Glomerular endothelial cell (primary cell): Measurements from ENCODE around the gene PELI3. TPM values are rescaled to one million over a fixed set of nuclear protein-coding genes. Genes with fewer than 3 reads are reported as not detected.
"Not testable (repeated sequence)": the region's sequence is repeated elsewhere in the genome, so short reads cannot be mapped to it uniquely, and the experiment has no call there.

Source experiments
- DNase-seq: peaks from one replicate; pipeline ENCODE4 v3.0.0-alpha.2; 2011; ENCODE audit warnings: low read depth, low spot score; ENCODE audit errors: extremely low read depth
- total RNA-seq: library from RNA; depleted of rRNA; stranded (reverse); fragments of >200 nt; gene quantifications from 2 replicates; pipeline ENCODE4 v1.2.3, GENCODE V29; 2015

The PELI3 gene, protein sequence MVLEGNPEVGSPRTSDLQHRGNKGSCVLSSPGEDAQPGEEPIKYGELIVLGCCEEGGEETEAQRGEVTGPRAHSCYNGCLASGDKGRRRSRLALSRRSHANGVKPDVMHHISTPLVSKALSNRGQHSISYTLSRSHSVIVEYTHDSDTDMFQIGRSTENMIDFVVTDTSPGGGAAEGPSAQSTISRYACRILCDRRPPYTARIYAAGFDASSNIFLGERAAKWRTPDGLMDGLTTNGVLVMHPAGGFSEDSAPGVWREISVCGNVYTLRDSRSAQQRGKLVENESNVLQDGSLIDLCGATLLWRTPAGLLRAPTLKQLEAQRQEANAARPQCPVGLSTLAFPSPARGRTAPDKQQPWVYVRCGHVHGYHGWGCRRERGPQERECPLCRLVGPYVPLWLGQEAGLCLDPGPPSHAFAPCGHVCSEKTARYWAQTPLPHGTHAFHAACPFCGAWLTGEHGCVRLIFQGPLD
- total RNA-seq, result 4.7 and 4.8 TPM in 2 replicates

DNA sequence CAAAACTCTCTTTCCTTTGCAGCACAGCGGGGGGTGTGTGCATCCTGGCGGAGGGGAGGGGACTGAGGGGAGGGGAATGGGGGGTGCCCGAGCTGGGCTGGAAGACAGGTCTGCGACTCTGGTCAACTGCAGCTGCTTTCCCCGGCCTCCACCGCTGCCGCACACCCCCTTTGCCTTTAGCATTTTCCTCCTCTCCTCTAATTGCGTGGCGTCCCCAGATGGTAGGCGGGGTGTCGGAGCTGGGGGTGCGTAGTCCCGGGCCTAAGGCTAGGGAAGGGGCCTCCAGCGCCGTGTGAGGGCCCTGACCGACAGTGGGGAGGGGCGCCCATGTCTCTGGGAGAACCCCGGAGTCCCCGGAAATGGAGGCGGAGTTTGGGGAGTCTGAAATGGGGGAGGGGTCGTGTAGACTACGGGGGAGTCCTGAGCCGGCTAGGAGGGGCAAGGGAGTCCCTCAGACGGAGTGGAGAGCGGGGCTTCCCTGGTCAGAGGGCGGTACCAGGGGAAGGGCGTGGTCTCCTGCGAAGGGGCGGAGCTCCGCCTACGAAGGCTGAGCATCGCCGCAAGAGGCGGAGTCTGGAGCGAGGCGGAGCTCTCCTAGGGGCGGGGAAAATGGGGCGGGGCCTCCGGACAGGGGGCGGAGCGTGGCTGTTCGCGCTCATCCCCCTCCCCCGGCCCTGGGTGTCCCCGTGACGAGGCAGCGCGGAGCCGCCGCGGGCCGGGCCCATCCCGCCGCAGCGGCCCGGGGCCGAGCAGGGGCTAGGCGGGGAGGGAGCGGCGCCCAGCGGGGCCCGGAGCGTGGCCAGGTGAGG, at the start of gene PELI3:
Gene PELI3 (plus strand): TSS at position 681 of the 809 bp plus-strand sequence. CDS start 1,224 bp downstream, outside the sequence.
- peak; percentile 31 for DNase-seq

DNA sequence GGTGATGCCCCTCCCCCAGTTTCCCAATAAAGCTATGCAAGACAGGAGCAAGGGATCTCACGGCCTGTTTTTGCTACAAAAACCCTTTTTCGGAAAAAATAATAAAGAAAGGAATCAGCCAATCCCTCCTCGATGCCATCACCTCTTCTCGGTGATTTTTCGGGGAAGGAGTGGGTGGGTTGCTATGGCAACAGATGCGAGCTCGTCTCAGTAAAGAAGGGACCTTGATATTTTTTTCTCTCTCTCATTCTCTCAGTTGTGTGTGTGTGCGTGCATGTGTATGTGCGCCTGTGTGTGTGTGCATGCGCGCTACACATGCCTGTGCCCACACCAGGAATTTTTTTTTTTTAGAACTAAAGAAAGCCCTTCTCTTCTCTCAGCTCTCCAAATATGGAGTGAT, 49.7 kb upstream of the PELI3 start:
- DNase-seq, result no peak

DNA sequence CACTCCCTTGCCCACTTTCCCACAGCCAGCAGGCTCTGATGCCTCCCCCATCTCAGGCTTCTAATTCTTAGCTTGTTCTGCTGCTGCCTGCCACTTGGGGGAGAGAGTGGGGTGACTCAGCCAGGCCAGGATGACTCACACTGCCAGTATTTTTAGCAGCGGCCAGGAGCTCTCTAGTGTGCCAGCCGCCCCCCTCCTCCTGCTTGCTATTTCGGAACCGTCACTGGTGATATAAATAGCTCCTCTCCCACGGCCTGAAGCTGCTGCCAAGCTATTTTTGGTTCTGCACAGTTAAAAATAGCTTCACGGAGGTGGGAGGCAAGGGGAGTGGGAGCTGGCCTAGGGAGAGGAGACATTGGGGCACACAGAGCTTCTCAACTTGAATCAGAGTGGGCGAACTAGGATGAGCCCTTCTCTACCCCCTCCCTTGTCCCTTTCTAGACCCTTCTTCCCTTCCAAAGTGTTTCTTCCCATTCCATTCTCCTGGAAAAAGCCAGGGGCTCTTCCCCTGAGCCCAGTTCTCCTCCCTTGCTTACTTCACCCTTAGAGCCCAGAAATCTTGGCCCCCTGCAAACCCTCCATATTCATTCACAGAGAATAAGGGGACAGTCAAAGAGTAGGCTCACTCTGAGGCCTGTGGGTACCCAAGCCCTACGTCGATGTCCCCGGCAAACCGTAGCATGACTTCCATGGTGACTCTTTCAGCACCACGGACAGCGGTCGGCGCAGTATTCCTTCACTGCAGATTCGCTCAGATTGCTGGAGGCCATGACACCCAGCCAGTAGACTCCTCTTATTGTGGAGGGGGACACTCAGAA, 48.3 kb upstream of the PELI3 start:
- no peak for DNase-seq

DNA sequence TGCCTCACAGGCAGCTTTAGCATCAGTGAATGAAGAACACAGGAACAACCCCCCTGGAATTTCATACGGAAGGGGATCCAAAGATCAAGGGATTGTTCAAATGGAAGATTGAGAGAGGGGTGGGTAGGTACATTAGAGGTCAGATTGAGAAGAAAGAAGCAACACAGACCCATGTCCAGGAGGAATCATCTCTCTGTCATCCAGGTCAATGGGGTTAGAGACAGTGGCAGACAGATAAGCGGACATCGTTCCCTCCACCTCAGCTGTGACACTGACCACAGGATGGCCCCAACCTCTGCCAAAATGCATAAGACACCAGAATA, 47.8 kb upstream of the PELI3 start:
- no peak for DNase-seq

DNA sequence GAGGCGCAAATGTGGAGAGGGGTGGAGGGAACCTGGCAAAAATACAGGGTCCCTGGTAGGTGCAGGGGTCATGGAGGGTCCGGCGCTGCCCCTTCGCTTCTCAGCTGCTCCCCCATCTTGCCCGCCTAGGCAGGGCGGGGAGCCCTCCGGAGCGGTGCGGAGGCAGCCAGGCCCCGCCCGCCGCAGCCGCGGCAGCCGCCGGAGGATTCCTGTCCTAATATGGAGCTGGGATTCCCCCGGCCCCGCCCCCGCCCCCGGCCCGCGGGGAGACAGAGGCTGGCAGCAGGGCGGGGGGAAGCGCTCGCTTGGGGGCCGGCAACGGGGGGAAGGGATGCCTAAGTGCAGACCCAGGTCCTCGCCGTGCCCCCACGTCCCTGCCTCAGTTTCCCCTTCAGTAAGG, 46.9 kb upstream of the PELI3 start:
- no peak for DNase-seq

DNA sequence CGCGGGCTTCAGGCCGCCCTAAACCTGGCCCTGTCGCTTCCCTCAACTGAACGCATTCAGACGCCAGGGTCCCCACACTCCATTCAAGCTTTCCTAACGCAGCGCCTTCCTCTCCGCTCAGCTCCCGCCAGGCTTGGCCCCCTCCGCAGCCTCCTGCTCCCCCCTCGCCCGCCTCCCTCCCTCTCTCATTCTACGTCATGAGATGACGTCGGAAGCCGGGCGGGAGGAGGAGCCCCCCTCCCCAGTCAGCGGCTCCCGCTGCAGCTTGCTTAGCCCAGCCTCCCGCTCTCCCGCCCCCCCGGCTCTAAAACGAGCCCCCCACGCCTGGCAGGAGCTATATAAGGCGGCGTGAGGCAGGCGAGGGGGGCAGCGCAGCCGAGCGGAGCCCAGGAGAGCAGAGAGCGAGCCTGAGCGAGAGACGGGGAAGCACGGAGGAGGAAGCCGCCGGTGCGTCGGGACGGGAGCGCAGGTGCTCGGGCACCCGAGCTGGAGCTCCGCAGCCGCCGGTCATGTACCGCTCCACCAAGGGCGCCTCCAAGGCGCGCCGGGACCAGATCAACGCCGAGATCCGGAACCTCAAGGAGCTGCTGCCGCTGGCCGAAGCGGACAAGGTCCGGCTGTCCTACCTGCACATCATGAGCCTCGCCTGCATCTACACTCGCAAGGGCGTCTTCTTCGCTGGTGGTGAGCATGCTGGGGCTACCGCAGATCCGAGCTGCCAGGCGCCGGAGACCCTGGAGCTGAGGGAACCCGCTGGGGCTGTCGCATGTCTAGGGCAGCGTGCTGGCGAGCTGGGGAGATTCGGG, 45.8 kb upstream of the PELI3 start, which contains the start of gene NPAS4:
Gene NPAS4 (plus strand): TSS at position 365 of the 806 bp plus-strand sequence. CDS start 145 bp downstream, at position 510.
- DNase-seq, result no peak

DNA sequence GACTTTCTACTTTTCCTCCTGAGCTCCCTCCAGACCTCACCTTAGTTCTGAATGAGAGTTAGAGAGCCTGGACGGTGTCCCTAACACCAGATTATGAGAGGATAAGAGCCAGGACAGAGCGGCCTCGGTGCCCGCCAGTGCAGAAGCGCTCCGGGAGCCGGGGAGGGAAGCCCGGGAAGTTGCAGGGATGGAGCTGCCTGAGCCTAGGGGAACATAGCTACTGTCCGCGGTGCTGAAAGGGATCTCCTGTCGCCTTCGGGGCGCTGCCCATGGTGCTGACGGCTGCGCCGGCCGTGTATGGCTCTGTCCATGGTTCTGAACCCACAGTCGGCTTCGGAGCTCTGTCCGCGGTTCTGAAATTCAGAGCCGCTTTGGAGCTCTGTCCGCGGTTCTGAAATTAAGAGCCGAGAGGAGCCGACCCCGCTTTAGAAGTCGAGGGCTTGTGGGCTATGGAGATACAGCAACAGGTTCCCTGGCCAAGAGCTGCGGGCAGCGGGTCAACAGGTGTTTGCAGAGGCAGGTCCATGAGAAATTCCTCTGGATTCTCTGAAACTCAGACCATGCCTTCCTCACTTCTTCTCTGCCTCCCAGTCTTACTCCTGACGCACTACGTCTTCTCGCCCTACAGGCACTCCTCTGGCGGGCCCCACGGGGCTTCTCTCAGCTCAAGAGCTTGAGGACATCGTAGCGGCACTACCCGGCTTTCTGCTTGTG, 45.1 kb upstream of the PELI3 start:
- peak; percentile 47 for DNase-seq

DNA sequence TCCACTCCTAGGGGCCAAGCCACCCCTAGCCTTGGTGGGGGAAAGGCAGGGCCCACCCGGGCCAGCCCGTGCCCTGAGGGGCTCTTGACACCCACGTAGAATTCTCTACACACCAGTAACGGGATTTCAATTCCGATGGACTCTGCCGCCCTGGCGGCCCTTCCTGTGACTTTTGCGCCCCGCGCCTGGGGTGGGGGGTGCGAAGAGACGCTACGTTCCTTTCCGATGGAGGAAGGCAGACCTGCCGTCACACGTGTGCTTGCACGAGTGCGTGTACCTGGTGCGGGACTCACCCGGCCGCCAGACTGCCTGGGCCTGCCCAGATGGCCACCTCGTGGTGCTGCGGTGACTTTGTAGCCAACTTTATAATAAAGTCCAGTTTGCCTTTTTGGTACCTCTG, 40.4 kb upstream of the PELI3 start:
- DNase-seq, result no peak

DNA sequence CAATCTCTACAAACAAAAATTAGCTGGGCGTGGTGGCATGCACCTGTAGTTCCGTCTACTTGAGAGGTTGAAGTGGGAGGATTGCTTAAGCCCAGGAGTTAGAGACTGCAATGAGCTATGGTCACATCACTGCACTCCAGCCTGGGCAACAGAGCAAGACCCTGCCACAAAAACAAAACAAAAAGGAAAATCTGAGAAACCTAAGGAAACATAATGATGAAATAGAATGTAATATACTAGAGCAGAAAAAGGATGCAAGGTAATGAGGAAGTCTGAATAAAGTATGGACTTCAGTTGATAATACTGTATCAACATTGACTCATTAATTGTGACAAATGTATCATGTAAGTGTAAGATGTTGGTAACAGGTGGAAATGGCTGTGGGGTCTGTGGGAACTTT, 37.8 kb upstream of the PELI3 start:
- no peak for DNase-seq

DNA sequence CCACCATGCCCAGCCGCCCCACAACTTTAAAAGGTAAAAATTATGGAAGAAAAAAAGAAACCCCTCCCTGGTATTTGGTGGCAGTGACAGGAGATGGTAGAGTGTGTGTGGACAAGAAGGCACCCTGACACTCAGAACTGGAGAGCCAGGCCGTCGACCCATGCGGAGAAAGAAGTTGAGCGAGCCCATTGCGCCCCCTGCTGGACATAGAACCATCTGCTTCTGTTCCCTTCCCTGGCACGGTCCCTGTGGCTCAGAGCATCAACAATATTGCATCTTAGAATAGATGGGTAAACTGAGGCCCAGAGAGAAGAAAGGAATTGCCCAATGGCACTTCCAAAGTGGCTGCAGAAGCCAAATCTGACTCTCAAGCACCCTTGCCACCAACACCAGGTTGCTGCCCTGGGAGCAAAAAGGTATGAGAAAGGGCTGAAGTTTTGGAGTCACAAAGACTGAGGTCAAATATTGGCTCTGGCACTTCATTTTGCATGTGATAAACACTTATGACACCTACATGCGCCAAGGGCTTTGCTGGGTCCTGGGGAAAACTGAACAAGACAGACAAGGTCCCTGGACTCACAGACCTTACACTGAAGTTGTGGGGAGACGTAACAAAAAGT, 36.6 kb upstream of the PELI3 start:
- no peak for DNase-seq

DNA sequence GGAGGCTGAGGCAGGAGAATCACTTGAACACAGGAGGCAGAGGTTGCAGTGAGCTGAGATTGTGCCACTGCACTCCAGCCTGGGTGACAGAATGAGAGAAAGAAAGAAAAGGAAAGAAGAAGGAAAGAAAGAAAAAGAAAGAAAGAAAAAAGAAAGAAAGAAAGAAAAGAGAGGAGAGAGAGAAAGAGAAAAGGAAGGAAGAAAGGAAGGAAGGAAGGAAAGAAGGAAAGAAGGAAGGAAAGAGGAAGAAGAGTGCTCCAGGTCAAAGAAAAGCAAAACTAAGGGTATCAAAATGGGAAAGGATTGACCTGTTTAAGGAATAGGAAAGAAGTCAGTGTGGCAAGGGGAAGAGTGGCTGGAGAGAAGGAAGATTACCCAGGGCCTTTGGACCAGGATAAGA, 35.4 kb upstream of the PELI3 start:
- not testable (repeated sequence) for DNase-seq

DNA sequence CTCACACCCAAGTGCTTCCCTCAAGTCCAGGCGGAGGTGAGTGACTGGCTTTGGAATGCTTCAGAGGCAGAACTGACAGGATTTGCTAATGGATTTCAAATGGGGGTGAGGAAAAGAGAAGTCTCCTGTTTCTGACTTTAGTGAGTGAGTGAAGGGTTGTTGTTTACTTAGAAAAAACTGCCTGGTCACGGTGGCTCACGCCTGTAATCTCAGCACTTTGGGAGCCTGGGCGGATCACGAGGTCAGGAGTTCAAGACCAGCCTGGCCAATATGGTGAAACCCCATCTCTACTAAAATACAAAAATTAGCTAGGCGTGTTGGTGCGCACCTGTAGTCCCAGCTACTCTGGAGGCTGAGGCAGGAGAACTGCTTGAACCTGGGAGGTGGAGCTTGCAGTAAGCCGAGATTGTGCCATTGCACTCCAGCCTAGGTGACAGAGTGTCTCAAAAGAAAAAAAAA, 34.8 kb upstream of the PELI3 start:
- not testable (repeated sequence) for DNase-seq

DNA sequence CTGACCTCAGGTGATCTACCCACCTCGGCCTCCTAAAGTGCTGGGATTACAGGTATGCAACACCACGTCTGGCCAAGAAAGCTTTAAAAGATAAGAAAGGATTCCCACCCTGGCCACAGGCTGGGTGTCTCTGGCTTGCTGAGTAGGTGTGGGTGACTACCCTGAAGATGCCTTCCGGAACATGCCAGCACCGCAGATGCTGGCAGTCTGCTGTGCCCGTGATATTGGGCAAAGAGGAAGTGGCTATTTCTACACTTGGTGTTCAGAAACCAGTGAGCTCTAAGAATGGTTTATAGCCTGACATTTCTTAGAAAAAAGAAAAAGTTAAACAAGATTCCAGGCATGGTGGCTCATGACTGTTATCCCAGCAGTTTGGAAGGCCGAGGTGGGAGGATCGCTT, 34.1 kb upstream of the PELI3 start:
- DNase-seq, result no peak

DNA sequence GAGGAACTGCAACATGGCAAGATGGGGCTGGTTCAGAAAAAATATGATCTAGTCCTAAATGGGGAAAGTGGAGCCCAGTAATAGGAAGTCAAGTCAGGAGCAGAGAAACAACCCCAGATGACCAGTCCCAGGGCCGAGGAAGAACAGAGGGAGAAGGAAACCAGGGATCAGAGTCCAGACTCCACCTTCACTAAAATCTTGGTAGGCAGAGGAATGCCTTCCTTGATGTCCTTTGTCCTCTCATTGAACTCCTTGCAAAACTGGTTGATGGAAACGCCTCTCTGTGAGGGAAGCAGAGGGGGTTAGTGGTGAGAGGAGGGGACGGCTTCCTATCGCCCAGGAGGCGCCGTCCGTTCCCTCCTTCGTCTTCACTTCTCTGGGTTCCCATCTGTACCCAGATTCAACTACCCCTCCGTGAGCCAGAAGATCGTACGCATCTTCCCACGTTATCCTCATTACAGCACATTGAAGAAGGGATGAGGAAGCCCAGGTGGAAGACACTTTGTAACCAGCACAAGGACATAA, 28.7 kb upstream of the PELI3 start:
- no peak for DNase-seq

DNA sequence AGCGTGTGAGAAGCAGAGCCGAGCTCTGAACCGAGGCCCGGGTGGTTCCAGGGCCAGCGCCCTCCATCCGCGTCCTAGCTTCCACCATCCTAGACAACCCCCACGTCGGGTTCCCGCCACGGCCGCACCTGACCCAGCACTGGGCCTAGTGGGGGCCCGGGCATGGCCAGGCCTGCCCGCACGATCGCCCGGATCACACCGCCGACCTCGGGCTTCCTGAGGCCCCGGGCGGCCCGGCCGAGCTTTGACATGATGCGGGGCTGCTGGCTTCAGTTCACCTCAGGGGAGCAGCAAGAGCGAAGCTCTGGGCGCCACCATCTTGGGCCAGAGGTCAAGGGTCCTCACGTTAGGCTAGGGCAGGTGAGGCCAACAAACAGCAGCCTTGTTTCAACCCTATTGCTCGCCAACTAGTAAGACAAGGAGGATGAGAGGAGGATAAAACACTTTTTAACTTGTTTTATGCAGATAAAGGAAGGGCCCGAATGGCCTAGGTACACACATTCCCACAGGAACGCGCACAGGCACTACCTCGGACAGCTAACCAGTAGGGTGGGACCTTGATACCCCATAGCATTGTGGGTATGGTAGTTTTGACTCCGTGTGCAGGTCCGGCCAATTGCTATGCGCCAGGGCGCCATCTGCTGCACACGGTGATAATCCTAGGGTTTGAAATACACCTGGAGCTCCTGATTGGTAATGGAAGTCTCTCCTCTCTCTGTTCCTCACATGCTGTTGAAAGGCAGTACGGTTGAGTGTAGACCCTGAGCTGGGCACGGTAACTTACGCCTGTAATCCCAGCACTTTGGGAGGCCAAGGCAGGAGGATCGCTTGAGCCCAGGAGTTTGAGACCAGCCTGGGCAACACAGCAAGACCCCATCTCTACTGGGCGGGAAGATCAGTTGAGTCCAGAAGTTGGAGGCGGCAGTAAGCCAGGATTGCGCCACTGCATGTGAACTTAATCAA, 27.9 kb upstream of the PELI3 start, which contains the start of gene MRPL11:
Gene MRPL11 (minus strand): TSS at position 345 of the 963 bp plus-strand sequence. CDS start 94 bp downstream, at position 251.
- peak; percentile 78 for DNase-seq

DNA sequence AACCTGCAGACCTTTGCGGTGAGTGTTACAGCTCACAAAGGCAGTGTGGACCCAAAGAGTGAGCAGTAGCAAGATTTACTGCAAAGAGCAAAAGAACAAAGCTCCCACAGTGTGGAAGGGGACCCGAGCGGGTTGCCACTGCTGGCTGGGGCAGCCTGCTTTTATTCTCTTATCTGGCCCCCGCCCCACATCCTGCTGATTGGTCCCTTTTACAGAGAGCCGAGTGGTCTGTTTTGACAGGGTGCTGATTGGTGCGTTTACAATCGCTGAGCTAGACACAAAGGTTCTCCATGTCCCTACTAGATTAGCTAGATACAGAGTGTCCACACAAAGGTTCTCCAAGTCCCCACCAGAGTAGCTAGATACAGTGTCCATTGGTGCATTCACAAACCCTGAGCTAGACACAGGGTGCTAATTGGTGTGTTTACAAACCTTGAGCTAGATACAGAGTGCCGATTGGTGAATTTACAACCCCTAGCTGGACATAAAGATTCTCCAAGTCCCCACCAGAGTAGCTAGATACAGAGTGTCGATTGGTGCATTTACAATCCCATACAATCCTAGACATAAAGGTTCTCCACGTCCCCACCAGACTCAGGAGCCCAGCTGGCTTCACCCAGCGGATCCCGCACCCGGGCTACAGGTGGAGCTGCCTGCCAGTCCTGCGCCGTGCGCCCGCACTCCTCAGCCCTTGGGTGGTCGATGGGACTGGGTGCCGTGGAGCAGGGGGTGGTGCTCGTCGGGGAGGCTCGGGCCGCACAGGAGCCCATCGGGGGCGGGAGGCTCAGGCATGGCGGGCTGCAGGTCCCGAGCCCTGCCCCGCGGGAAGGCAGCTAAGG, 26.4 kb upstream of the PELI3 start:
- not testable (repeated sequence) for DNase-seq

DNA sequence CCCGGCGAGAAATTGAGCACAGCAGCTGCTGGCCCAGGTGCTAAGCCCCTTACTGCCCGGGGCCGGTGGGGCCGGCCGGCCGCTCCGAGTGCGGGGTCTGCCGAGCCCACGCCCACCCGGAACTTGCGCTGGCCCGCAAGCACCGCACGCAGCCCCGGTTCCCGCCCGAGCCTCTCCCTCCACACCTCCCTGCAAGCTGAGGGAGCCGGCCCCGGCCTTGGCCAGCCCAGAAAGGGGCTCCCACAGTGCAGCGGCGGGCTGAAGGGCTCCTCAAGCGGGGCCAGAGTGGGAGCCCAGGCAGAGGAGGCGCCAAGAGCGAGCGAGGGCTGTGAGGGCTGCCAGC, 25.8 kb upstream of the PELI3 start:
- not testable (repeated sequence) for DNase-seq
